Renal cortex interstitium (tissue), 15 donors: ENCODE results near the gene SH3RF2. TPM values are rescaled to one million over a fixed set of nuclear protein-coding genes. Genes with fewer than 3 reads are reported as not detected.
A peak's percentile ranks its signal among the peaks of the same experiment; 100 is the strongest.
"Not testable (repeated sequence)": the region's sequence is repeated elsewhere in the genome, so short reads cannot be mapped to it uniquely, and the experiment has no call there.

ENCODE experiments used
- DNase-seq, 11 donors: peaks; one replicate each; pipeline ENCODE4 v3.0.0-alpha.2; 2013; ENCODE audit warnings: low read depth in 9 of 11, low spot score in 4 of 11; ENCODE audit errors: extremely low read depth in 1 of 11
- long read RNA-seq, 16 experiments: transcript quantifications; one replicate each; lab custom pipeline, GENCODE V29; 2026
- polyA plus RNA-seq, 3 donors: library from polyadenylated mRNA; unstranded; fragments of 120-200 nt; gene quantifications; one replicate each; pipeline ENCODE4 v1.2.1, GENCODE V29; 2013; ENCODE audit not compliant: insufficient read length in 3 of 3

Gene SH3RF2
- polyA plus RNA-seq: 1 to 10 TPM; 4.6 to 5.9 (median 5.2) TPM
- long read RNA-seq, donor 1: 0 reads
- long read RNA-seq, donor 2: 0 reads
- long read RNA-seq, donor 3, partial matches to known transcripts: 0 of 1 reads
- long read RNA-seq, donor 3, other reads (novel, unspliced or antisense): 0 of 1 reads
- long read RNA-seq, donor 4, partial matches to known transcripts: 6 of 6 reads
- long read RNA-seq, donor 4, other reads (novel, unspliced or antisense): 0 of 6 reads
- long read RNA-seq, donor 5: 0 reads
- long read RNA-seq, donor 6: 0 reads
- long read RNA-seq, donor 7: 0 reads
- long read RNA-seq, donor 8: 0 reads
- long read RNA-seq, donor 9, partial matches to known transcripts: 0 of 1 reads
- long read RNA-seq, donor 9, other reads (novel, unspliced or antisense): 0 of 1 reads
- long read RNA-seq, donor 10, partial matches to known transcripts: 91 of 91 reads
- long read RNA-seq, donor 10, other reads (novel, unspliced or antisense): 0 of 91 reads
- long read RNA-seq, donor 11: 0 reads
- long read RNA-seq, donor 12: 0 reads
- long read RNA-seq, donor 13: 0 reads
- long read RNA-seq, donor 14: 0 reads
- long read RNA-seq, donor 15: 0 reads
- long read RNA-seq, donor 16, partial matches to known transcripts: 0 of 1 reads
- long read RNA-seq, donor 16, other reads (novel, unspliced or antisense): 0 of 1 reads

- DNase-seq: peak; percentile 42 to 73 (median 57)
These were observed at the start of gene SH3RF2 for GRCh38 chr5:145936401-145937131. Gene SH3RF2 (plus strand): TSS chr5:145936578. CDS start chr5:145937929, 1,351 bp downstream.

GRCh38 chr5:145887217-145887616 is 49.2 kb upstream of the SH3RF2 start:
- no peak for DNase-seq

- peak in 10 of 11 donors; percentile 4 to 31 (median 20) for DNase-seq
These were observed 48.3 kb upstream of the SH3RF2 start for GRCh38 chr5:145887976-145888574.

GRCh38 chr5:145889611-145890010 is 46.8 kb upstream of the SH3RF2 start:
- DNase-seq: no peak

- DNase-seq: not testable (repeated sequence)
These were observed 45.0 kb upstream of the SH3RF2 start for GRCh38 chr5:145891378-145891777.

- no peak for DNase-seq
These were observed 38.2 kb upstream of the SH3RF2 start for GRCh38 chr5:145898171-145898570.

DNA sequence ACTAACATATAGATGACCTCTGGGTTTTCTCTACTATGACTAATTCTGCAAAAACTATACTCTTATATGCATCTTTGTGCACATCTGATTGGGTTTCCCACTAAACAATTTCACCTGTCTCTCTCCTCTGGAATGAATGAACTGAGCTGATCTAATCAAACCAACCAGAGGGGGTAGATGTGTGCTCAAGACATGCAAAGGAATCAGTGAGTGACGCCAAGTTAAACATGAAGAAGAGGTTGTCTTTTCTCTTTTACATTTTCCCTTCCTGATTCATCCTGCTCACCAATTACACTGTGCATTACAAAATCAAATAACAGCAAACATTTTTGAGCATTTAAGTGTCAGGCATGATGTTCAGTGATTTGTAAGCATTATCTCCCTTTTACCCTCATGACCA is 34.0 kb upstream of the SH3RF2 start:
- no peak for DNase-seq

- no peak for DNase-seq
These were observed 33.3 kb upstream of the SH3RF2 start for GRCh38 chr5:145903113-145903512.

- no peak for DNase-seq
These were observed 32.5 kb upstream of the SH3RF2 start for GRCh38 chr5:145903867-145904266.

- no peak for DNase-seq
These were observed 31.6 kb upstream of the SH3RF2 start for GRCh38 chr5:145904743-145905142.

DNA sequence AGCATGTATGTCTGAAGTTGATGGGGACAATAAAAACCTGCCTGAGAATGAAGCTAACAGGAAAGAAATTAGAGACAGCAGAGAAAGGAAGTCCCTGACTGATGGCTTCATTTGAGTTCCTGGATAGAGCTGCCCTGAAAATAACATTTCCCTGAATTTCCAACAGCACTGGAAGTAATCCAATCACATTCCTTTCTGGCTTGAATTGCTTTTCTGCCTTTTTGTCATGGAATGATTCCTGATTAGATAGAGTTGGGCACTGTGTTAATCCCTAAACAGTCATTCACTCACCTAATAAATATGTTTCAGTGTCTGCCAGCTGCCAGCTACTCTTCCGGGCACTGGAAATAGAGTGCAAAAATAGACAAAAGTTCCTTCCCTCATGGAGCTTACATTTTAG is 30.0 kb upstream of the SH3RF2 start:
- DNase-seq: no peak

GRCh38 chr5:145908206-145908960 is 28.0 kb upstream of the SH3RF2 start:
- DNase-seq: no peak

GRCh38 chr5:145911164-145911563 is 25.2 kb upstream of the SH3RF2 start:
- no peak for DNase-seq

DNA sequence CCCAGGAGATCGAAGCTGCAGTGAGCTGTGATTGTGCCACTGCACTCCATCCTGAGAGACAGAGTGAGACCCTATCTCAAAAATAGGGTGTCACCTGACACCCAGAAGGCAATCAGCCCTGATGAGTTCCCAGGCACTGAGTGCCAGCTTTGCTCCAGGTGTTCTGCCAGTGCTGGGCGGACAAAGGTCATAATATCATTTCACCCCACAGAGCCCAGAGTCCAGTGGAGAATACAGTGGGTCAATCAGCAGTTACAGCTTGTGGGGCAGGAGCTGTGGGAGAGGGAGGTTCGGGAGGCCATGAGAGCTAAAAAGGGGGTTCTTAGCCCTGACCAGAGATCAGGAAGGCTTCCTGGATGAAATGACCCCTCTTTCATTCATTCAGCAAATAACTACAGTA is 24.4 kb upstream of the SH3RF2 start:
- no peak for DNase-seq

DNA sequence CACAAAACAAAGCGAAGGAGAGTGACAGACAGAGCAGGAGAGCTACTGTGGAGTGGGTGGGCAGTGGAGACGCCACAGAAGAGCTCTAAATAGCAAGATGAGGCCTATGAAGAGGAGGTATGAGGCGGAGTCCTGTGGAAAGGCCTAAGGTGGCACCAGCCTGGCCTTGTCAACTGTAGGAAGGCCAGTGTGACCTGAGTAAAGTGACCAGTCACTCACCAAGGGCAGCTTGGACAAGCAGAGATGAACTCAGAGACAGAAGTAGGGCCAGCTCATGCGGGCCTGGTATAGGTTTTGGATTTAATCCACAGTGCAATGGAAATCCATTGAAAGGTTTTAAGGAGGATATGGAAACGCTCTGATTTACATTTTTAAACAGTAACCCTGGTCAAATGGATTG is 23.8 kb upstream of the SH3RF2 start:
- no peak for DNase-seq

DNA sequence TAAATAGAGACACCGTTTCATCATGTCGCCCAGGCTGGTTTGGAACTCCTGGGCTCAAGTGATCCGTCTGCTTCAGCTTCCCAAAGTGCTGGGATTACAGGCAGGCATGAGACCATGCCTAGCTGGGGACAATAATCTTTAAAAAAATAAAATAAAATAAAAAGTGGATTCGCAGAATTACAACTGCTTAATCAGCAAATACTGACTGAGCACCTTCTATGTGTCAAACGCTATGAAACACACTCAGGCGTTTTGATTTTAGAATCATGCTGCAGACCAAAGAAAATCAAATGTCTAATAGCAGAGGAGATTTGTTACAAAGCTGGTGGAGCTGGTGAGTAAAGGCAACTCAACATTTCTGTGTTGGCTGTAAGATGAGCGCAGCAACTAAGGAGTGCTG is 22.7 kb upstream of the SH3RF2 start:
- DNase-seq: no peak

GRCh38 chr5:145915970-145916638 is 20.3 kb upstream of the SH3RF2 start:
- DNase-seq: no peak

DNA sequence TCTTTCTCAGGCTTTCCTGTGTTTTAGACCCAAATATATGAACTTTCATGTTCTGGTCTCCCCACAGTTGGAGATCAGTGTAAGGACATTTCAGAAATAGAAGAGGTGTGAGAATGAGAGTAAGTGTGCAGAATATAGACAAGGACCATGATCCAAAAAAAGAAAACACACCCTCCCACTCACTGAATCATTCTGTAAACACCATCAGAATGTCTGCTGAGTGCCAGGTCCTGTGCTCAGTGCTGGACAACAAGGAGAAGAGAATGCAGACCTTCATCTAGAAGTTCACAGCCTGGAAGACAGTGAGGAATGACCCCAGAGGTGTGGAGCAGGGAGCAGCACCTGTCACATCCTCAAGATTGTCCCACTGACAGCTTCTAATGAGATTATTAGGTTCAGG is 19.1 kb upstream of the SH3RF2 start:
- no peak for DNase-seq
